HG03097 (cell line): Measurements from ENCODE around the gene SLC39A9.
"Not testable (repeated sequence)": the region's sequence is repeated elsewhere in the genome, so short reads cannot be mapped to it uniquely, and the experiment has no call there.

Experiments used
- ATAC-seq: cut with Tn5 transposase; IDR thresholded peaks from one replicate; pipeline ENCODE4 v1.9.1; 2021; ENCODE audit not compliant: unreplicated experiment, low FRiP score

Gene SLC39A9

GRCh38 chr14:69416087-69416486, 17.6 kb downstream of the SLC39A9 start:
- not testable (repeated sequence) for ATAC-seq

- ATAC-seq: no peak
These were observed 24.8 kb downstream of the SLC39A9 start for GRCh38 chr14:69423279-69423678.

GRCh38 chr14:69424149-69424923, 25.8 kb downstream of the SLC39A9 start:
- no peak for ATAC-seq

GRCh38 chr14:69427596-69427995, 29.1 kb downstream of the SLC39A9 start:
- ATAC-seq: no peak

GRCh38 chr14:69428289-69428998, 30.0 kb downstream of the SLC39A9 start:
- no peak for ATAC-seq

- ATAC-seq: no peak
These were observed 31.2 kb downstream of the SLC39A9 start for GRCh38 chr14:69429643-69430042.

- ATAC-seq: no peak
These were observed 31.9 kb downstream of the SLC39A9 start for GRCh38 chr14:69430306-69430939.

GRCh38 chr14:69432364-69432763, 33.9 kb downstream of the SLC39A9 start:
- no peak for ATAC-seq

- no peak for ATAC-seq
These were observed 41.2 kb downstream of the SLC39A9 start for GRCh38 chr14:69439521-69440270.

GRCh38 chr14:69441948-69442347, 43.5 kb downstream of the SLC39A9 start:
- no peak for ATAC-seq

- ATAC-seq: no peak
These were observed 44.9 kb downstream of the SLC39A9 start for GRCh38 chr14:69443296-69443805.

- ATAC-seq: no peak
These were observed 50.7 kb downstream of the SLC39A9 start for GRCh38 chr14:69449216-69449615.

- ATAC-seq: no peak
These were observed 53.4 kb downstream of the SLC39A9 start for GRCh38 chr14:69451941-69452340.

GRCh38 chr14:69458350-69458749, 59.9 kb downstream of the SLC39A9 start:
- ATAC-seq: no peak

- ATAC-seq: no peak
These were observed 60.6 kb downstream of the SLC39A9 start for GRCh38 chr14:69459122-69459521.

GRCh38 chr14:69460093-69460701, 61.7 kb downstream of the SLC39A9 start:
- ATAC-seq: no peak

GRCh38 chr14:69464379-69464778, 65.9 kb downstream of the SLC39A9 start:
- ATAC-seq: no peak

- no peak for ATAC-seq
These were observed 66.3 kb downstream of the SLC39A9 start for GRCh38 chr14:69464829-69465228.

- ATAC-seq: no peak
These were observed 70.5 kb downstream of the SLC39A9 start for GRCh38 chr14:69468949-69469348.

GRCh38 chr14:69471436-69471835, 72.9 kb downstream of the SLC39A9 start:
- ATAC-seq: no peak
